DMS153 (cell line): ENCODE measurements around the gene MYEOV.
A peak's percentile ranks its signal among the peaks of the same experiment; 100 is the strongest.

Source experiments
- DNase-seq: peaks from one replicate; lab custom pipeline; 2025; lab: John Stamatoyannopoulos, UW

Gene MYEOV

DNA sequence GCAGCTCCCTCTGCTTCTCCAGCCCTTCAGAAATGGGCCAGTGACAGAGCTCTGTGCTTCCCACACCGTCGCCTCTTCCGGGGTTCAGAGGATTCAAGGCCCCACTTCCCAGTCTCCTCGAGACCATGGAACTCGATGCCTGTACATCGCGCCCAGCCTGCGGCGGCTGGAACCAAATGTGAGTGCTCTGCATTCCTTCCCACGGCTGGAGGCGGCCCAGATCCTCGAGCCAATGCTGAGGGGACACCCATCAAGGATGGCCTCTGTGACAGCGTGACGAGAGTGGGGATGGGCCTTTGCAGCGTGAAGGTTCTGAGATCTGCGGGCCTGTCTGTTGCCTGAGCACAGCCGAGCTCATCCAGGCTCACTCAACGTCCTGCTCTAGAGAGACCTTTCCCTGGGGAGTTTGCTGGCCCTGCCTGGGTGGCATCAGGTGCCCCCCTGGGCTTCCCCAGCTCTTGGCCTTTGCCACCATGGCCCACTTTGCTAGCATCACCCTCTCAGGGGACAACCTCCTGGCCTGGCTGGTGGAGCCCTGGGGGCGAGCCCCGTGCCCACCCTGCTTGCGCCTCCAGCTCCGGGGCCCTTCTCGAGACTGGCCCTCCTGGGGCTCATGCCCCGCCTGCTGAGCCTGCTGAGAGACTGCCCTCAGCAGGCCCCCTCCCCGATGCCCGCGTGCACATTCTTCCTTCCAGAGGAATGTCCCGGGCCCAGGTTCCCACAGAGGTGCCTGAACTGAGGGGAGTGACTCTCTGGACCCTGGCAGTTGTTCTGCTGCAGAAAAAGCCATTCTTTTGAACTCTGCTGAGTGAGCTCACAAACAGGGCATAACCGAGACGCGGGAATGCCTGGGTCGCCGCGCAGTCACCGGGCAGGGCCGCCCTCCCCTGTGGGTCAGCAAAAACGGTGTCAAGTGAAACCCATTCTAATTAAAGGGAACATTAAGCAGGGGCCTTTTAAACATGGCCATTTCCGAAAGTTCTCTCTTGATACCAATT is 7.3 kb upstream of the MYEOV start:
- DNase-seq = no peak

DNA sequence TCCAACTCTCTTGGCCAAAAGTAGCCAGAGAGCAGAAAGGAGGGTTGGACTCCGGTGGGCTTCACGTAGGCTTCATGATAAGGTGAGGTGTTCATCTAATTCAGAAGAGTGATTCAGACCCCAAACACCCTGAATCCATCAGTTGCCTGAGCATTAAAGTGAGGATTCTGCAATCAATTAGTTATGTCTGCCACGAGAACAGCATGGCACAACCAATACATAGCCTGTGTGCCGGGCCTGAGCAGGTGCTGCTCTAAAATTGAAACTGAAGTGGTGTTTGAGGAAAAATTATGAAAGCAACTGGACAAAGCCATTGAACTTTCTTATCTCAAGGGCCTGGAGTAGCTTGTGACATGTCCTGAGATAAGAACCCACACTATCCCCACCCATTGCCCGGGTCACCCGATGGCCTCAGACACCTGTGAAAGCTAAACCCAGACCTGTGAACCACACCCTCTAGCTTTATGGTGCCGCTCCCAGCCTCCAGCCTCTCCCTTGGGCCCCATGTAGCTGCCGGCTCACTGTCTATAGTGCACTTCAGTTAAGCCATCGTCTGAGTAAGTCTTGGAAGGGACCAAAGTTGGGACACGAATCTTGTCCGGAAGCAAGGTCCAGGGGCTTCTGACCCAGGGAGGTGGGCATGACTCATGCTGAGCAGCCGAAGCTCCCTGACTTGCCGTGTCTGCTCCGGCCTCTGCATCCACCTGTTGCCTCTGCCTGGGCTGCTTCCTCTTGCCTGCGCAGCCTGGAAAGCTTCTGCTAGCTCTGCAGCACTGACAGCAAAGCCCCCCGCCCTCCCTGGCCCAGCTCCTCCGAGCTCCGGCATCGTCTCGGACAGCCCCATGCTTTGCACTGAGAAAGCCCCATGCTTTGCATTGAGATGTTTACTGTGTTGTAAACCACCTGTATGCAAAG is 5.7 kb upstream of the MYEOV start:
- DNase-seq = no peak

DNA sequence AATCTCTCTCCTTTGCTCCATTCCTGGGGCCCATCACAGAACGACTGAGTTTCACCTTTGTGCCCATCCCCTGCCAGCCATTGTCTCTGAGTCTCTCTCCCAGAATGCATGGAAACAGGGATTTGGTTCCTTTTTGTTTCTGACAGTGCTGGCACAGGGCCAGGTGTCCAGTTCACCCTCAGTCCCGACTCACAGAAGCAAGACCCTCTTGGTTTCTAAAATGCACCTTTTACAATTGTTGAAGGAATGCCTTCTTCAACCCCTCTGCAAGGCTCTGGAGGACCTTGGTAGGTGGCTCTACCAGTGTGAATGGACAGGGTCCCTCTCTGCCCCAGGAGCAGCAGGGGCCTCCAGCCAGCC is 5.1 kb upstream of the MYEOV start:
- DNase-seq = no peak

DNA sequence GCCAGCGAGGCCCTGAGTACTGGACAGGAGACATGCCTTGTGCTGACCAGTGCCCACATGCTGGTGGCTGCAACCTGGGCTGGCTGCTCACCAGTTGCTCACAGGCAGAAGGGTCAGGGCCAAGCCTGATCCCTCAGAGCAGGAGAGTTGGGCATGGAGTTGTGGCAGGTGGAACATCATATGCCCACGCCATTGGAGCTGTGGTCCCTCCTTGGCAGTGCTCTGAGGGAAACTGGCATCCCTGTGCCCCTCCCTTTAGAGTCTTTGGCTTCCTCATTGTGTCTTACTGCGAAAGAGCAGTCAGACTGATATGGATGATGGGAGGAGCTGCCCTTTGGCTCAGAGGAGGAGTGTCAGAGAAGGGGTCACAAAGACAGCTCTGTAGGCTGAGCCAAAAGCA is 3.1 kb upstream of the MYEOV start:
- no peak for DNase-seq

GRCh38 chr11:69291459-69292110 is 2.4 kb upstream of the MYEOV start:
- no peak for DNase-seq

DNA sequence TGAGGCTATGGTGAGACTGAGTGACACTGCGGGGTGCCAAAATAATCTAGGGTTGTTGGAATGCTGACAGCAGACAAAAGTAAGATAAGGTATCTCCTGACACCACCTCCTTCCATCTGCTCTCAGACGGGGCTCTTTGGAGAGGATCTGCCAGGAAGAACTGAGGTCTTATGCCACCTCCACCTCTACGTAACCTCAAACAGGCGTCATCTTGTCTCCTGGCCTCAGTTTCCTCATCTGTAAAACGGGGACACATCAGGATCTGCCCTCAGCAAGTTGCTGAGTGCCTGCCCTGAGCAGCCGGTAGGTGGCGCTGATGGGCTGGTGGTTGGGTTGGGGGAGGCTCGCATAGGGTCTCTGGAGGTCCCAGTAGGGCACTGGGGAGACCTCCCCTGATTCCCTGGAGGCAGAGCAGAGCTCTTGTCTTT is 1.7 kb upstream of the MYEOV start:
- DNase-seq = no peak

DNA sequence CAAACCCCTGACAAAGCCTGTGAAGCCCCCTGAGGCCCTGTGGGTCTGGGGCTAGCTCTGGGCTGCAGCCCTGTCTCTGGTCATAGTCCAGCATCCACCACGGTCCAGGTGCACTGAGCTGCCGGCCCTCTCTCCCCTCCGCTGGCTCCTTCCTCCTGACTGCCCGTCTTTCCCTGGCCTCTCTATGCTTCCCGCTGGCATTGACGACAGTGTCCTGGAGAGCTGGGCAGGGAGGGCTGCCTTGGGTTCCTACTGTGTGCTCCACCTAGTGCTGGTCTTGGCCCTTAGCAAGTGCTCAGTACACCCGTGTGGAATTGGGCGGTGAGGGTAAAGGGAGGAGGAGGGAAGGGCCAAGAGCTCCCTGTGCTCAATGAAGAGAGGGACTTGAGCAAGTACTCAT is 868 bp upstream of the MYEOV start:
- no peak for DNase-seq

DNA sequence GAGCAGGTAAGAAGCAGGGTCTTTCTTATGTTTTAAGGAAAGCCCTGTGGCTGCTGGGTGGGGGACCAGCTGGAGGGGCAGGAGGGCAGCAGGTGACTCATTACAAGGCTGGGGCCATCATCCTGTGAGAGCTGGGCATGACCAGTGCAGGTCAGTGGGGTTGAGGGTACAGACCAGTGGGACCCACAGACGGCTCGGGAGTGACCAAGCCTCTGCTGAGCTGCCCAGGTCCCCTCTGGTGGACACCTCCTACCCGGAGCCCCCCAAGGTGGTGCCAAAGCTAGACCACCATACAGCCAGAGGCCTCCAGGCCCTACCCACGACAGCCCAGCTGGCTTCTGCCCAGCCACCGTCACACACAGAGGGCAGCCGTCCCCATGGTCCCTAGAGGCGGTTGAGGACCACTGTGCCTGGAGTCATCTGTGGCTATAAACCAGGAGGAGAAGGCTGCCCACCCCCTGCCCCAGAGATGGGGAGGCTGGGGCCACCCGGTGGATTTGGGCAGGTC is 670 bp downstream of the MYEOV start:
- no peak for DNase-seq

DNA sequence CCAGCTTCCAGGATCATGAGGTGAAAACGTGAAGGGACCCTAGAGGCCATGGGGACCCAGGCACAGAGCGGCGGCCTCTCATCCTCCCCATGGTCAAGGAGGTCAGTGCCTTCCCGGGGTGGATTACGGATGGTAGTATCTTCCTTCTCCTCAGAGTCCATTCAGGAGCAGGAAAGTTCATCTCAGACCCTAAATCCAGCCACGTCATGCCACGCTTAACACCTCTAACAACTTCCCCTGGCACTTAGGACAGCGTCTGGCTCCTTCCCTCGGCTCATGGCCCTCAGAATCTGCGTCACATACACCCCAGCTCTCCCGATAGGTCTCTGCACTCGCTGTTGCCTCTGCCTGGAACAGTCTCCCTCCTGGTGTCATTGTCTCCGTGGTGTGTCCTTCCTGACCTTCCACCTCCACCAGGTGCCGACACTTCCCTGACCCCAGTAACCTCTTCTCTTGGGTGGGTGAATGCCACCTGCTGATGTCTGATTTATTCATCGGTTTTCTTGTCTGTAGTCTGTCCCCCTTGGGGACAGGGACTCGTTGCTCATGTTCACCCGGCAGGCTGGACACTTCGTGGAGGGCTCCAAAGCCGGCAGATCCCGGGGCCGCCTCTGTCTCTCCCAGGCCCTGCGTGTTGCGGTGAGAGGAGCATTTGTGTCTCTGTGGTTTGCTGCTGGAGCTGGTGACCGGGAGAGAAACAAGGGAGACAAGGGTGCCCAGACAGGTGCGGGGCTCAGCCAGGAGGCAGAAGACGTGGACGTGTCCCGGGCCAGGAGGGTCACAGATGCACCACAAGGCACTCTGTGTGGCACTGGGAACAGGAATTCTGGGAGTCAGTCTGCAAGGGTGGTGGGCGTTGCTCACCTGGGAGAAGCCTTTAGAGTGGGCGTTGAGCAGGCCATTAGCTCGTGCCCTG is 1.4 kb downstream of the MYEOV start:
- DNase-seq = no peak

GRCh38 chr11:69295995-69296889 is 2.3 kb downstream of the MYEOV start:
- no peak for DNase-seq

DNA sequence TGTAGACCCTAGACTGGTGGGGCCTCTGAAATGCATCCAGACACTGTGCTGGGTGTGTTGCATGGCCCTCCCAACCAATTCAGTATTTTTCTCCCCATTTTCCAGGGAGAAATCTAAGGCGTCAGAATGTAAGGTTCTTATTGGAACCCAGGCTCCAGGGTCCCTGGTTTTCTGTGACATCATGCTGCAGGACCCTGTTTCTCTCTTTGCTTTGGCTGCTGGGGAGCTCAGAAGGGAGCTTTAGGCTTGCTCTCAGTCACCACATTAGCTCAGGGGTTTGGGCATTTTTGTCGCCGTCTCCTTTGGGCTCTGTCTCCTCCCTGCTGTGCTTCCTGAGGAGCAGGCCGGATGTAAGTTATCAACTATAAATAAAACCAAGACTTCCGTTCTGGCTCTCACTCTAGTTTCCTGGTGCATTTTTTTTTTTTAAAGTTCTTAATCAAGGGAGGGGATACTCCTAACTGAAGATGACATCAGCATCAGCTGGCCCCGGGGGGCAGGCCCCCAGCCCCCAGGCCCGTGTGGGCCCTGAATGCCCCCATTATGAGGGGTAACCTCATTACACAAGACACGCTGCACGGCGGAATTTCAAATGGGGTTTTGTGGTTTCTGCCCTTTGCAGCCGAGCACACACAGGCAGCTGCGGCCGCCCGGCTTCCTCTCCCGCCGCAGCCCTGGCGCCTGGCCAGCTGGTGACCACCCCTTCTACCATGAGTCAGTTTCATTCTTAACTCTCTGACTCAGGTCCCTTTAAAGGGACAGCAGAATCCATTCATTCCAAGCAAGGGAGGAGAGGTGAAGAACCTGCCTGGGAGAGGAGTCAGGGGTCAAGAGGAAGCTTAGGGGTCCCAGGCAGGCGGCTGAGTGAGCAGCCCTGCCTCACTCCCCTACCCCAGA is 3.2 kb downstream of the MYEOV start:
- DNase-seq = peak; percentile 75

DNA sequence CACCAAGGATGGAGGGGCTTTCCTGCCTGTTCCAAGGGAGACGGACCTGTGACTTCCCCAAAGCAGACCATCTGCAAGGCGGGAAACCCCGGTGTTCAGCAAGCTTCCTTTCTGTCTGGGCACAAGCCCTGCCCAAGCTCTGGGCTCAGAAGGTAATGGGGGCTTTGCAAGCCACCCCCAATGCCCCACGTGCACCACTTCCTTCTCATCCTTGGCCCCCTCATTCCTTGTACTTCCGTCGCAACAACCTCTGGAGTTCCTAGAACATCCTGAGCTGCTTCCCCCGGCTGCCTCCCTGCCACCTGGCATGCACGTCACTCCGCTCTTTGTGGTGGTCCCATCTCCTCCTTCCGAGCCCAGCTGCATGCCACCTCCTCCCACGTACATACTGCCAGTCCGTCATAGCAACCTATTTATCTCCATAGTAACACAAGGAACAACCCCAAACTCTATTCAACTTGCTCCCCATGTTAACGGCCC is 3.9 kb downstream of the MYEOV start:
- DNase-seq = no peak

- DNase-seq = no peak
Observed at GRCh38 chr11:69298267-69299022, 4.5 kb downstream of the MYEOV start.

DNA sequence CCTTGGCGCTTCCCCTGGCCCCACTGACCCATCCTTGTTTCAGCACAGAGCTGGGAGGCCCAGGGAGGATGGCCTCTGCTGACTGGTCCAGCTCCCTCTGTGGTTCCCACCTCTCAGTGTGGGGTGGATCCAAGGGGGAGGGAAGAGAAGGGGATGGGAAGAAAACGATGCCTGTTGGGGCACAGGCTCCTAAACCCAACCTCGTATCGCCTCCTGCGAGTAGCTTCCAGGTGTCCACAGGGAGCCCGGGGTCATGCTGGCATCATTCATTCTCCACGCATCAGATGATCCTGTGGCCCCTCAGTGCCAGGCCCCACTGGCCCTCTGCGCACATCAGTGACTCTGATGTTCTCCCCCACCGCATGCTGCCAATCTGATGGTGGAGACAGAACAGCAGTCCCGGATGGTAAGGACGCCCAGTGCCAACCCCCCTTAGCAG is 5.1 kb downstream of the MYEOV start:
- no peak for DNase-seq

GRCh38 chr11:69299572-69299971 is 5.6 kb downstream of the MYEOV start:
- DNase-seq = no peak

DNA sequence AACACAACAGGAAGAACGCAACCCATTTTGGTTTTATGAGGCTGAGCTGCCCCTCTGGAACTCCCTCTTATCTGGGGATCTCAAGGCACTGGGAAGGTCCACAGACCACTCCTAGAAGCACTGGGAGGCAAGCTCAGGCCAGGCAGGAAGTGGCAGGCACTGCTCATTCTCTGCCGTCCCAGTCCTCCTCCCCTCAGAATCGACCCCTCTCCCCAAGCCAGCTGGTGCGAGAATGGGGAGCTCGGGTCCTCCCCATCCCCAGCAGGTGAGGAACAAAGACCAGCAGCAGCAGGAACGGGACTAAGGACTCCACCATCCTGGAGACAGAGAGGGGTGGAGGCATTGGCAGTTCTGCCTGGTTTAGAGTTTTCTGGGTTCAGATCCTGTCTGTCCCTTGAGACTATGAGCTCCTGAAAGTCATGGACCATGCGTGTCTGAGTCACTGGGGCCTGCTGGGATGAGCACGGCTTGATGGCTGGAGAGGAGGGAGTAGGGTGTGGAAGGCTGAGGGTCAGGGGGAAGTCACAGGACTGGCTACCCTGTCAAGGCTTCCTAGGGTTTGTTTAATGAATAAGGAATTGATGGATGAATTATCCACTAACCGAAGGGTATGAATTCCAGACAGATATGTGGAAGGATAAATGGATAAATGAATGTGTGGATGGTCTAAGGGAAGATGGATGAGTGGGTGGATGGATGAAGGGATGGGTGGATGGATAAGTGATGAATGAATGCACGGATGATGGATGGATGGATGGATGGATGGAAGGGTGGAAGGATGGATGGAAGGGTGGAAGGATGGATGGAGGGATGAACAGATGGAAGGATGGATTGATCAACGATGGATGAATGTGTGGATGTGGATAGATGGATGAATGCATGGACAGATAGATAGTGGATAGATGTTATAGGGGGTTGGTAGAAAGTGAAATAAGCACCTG is 6.4 kb downstream of the MYEOV start:
- no peak for DNase-seq

DNA sequence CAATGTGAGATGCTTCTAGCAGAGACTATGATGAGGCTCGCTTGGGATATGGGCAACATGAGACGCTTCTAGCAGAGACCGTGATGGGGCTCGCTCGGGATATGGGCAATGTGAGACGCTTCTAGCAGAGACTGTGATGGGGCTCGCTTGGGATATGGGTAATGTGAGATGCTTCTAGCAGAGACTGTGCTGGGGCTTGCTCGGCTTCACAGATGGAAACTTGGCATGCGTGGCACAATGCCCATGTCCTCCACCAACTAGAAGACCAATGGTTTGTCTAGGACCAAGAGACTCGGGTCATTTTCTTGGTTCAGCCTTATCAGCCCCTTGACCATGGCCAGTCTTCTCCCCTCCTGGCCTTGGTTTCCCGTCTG is 7.1 kb downstream of the MYEOV start:
- DNase-seq = no peak
